Panc1 (cell line): ENCODE data around the gene PSENEN. TPM values are rescaled to one million over a fixed set of nuclear protein-coding genes. Genes with fewer than 3 reads are reported as not detected.

Experiments
- ATAC-seq: fragments of 200-7000 bp; cut with Tn5 transposase; 2 replicates; pipeline ENCODE4 v1.9.1; 2020; ENCODE audit warnings: mild to moderate bottlenecking, moderate library complexity
- BruUV-seq: library from RNA; stranded (reverse); fragments of 400-500 nt; replicated peaks from 2 replicates; lab custom pipeline; 2021; lab: Mats Ljungman, UMichigan
- CTCF ChIA-PET: fragments of 300-600 bp; sonication (Branson Sonifier 250); formaldehyde crosslinking; loops from one replicate; lab custom pipeline; 2022; ENCODE audit warnings: antibody characterized with exemption; lab: Charles Lee
- POLR2A ChIA-PET: fragments of 300-600 bp; sonication (Branson Sonifier 250); formaldehyde crosslinking; loops from one replicate; lab custom pipeline; 2022; ENCODE audit warnings: antibody characterized with exemption; lab: Charles Lee
- DNase-seq: peaks from one replicate; pipeline ENCODE4 v3.0.0-alpha.2; 2010; ENCODE audit warnings: low read depth, low spot score
- H3K27ac ChIP-seq: 2 replicates; pipeline ENCODE4 v1.5.1; 2011; ENCODE audit warnings: mild to moderate bottlenecking, low read length, inconsistent platforms
- H3K27me3 ChIP-seq: fragments of 200-500 bp; sonication (Bioruptor generic); 2 replicates; pipeline ENCODE4 v1.6.0; 2014; ENCODE audit warnings: low read length, inconsistent platforms; ENCODE audit not compliant: control insufficient read depth, insufficient read depth
- H3K36me3 ChIP-seq: fragments of 200-500 bp; sonication (Bioruptor generic); 2 replicates; pipeline ENCODE4 v1.5.1; 2014; ENCODE audit warnings: inconsistent platforms, mild to moderate bottlenecking, low read length, moderate library complexity; ENCODE audit not compliant: control insufficient read depth, insufficient read depth
- H3K4me1 ChIP-seq: 2 replicates; pipeline ENCODE4 v1.5.1; 2011; ENCODE audit warnings: inconsistent platforms, mild to moderate bottlenecking, low read length, moderate library complexity; ENCODE audit not compliant: control insufficient read depth, insufficient read depth
- H3K4me3 ChIP-seq, 2 experiments: 2 replicates each; pipeline ENCODE4 v1.5.1; 2011 to 2012; ENCODE audit warnings: low read depth in 2 of 2, low read length in 2 of 2, mild to moderate bottlenecking in 2 of 2, inconsistent platforms in 1 of 2, moderate library complexity in 1 of 2
- H3K9me3 ChIP-seq: fragments of 200-500 bp; sonication (Bioruptor generic); 2 replicates; pipeline ENCODE4 v1.5.1; 2014; ENCODE audit warnings: low read depth, mild to moderate bottlenecking, inconsistent platforms, low read length, moderate library complexity; ENCODE audit not compliant: control insufficient read depth, insufficient read depth
- CTCF ChIP-seq: fragments of 450-650 bp; IDR thresholded peaks from 2 replicates; pipeline ENCODE4 v1.5.1; 2017; ENCODE audit warnings: mild to moderate bottlenecking
- POLR2AphosphoS5 ChIP-seq: IDR thresholded peaks from 2 replicates; pipeline ENCODE4 v1.6.1; 2012; ENCODE audit warnings: mild to moderate bottlenecking, low read depth, low read length, moderate library complexity
- REST ChIP-seq, 2 experiments: IDR thresholded peaks; 2 replicates each; pipeline ENCODE4 v1.6.1; 2011 to 2012; ENCODE audit warnings: low read depth in 2 of 2, control low read depth in 1 of 2, low read length in 1 of 2, mild to moderate bottlenecking in 1 of 2, moderate library complexity in 1 of 2; ENCODE audit not compliant: insufficient read depth in 1 of 2
- SIN3A ChIP-seq: IDR thresholded peaks from 2 replicates; pipeline ENCODE4 v1.6.1; 2012; ENCODE audit warnings: low read depth, mild to moderate bottlenecking, low read length, moderate library complexity, borderline replicate concordance; ENCODE audit not compliant: insufficient read depth
- TCF7L2 ChIP-seq: IDR thresholded peaks from 2 replicates; pipeline ENCODE4 v1.6.1; 2011; ENCODE audit warnings: mild to moderate bottlenecking, low read depth, low read length, inconsistent platforms
- in situ Hi-C: cut with HindIII; loops from 2 replicates; pipeline ENCODE4 v1.10.0; 2016; ENCODE audit warnings: low sequenced_read_pairs, low pct_unique_long_range_greater_than_20kb
- intact Hi-C: fragments of 100-400 bp; cut with micrococcal nuclease; formaldehyde crosslinking; loops from one replicate; pipeline ENCODE4 v1.10.0; 2022; ENCODE audit not compliant: unreplicated experiment
- total RNA-seq: library from RNA; stranded (reverse); gene quantifications from one replicate; pipeline ENCODE4 v1.2.1, GENCODE V29; 2021; ENCODE audit not compliant: unreplicated experiment

The PSENEN gene
- total RNA-seq, 1 experiment from 2014 or later, result 169 TPM

DNA sequence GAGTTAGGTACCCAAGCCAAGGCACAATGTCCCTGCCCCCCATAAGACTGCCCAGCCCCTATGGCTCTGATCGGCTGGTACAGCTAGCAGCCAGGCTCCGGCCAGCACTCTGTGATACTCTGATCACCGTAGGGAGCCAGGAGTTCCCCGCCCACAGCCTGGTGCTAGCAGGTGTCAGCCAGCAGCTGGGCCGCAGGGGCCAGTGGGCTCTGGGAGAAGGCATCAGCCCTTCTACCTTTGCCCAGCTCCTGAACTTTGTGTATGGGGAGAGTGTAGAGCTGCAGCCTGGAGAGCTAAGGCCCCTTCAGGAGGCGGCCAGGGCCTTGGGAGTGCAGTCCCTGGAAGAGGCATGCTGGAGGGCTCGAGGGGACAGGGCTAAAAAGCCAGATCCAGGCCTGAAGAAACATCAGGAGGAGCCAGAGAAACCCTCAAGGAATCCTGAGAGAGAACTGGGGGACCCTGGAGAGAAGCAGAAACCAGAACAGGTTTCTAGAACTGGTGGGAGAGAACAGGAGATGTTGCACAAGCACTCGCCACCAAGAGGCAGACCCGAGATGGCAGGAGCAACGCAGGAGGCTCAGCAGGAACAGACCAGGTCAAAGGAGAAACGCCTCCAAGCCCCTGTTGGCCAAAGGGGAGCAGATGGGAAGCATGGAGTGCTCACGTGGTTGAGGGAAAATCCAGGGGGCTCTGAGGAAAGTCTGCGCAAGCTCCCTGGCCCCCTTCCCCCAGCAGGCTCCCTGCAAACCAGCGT is 30.7 kb upstream of the PSENEN start:
- Histone ChIP-seq H3K27me3 (no peaks in the 10 kb centered on the region), H3K4me1 (peaks cover 19% of the 10 kb centered on the region), H3K9me3 (no peaks in the 10 kb centered on the region), H3K36me3 (no peaks in the 10 kb centered on the region; the same call in 1 of the 2 replicates), H3K27ac (no peak overlapping the region), H3K4me3 (no peak overlapping the region)
- CTCF ChIA-PET, result interaction anchor here (0.8 kb wide), 1 partner anchor 20 kb away, joined by 3 read pairs; no protein-coding TSS in a partner anchor
- intact Hi-C loops (loop anchor here (10.0 kb wide), 1 partner anchor 160 kb away; no protein-coding TSS in a partner anchor), in situ Hi-C loops (no loop called here)
- BruUV-seq, result no TSS peak
- TF ChIP-seq POLR2AphosphoS5 (no peak), REST (IDR thresholded peaks at IDR 0.05; ENCODE audit: insufficient read depth in 1 of 2, low read depth in 2 of 2, low read length in 1 of 2) (no peak), SIN3A (no peak), CTCF (no peak), TCF7L2 (no peak)
- ATAC-seq, result no peak
- no peak for DNase-seq
- POLR2A ChIA-PET, result no interaction called here

GRCh38 chr19:35715355-35715809 is 30.1 kb upstream of the PSENEN start:
- H3K4me1 ChIP-seq, result peaks cover 19% of the 10 kb centered on the region
- ChIA-PET CTCF (no interaction called here), POLR2A (no interaction called here)
- H3K9me3 ChIP-seq, result no peaks in the 10 kb centered on the region
- no peak for ATAC-seq
- in situ Hi-C loops (no loop called here), intact Hi-C loops (loop anchor here (10.0 kb wide), 1 partner anchor 161 kb away; no protein-coding TSS in a partner anchor)
- H3K27me3 ChIP-seq, result no peaks in the 10 kb centered on the region
- H3K27ac ChIP-seq, result no peak overlapping the region
- BruUV-seq, result no TSS peak
- no peaks in the 10 kb centered on the region; the same call in 1 of the 2 replicates for H3K36me3 ChIP-seq
- peak overlapping the region in 1 of 2 experiments; percentile 73; a peak in 1 of 4 replicates for H3K4me3 ChIP-seq
- TF ChIP-seq REST (IDR thresholded peaks at IDR 0.05; ENCODE audit: insufficient read depth in 1 of 2, low read depth in 2 of 2, low read length in 1 of 2) (no peak), POLR2AphosphoS5 (no peak)
- no peak for DNase-seq
